MM.1S (cell line): Measurements from ENCODE around the gene USP49.

Experiments used
- DNase-seq: peaks from one replicate; pipeline ENCODE4 v3.0.0-alpha.2; 2015
- H2AFZ ChIP-seq: fragments of 300-600 bp; sonication (generic); 2 replicates; pipeline ENCODE4 v1.6.0; 2016; ENCODE audit warnings: antibody characterized with exemption, low read length
- H3F3A ChIP-seq: fragments of 300-600 bp; sonication (generic); 2 replicates; pipeline ENCODE4 v1.6.1; 2016; ENCODE audit warnings: mild to moderate bottlenecking, antibody characterized with exemption, low read length, moderate library complexity, mixed read lengths; ENCODE audit not compliant: insufficient read depth
- H3K27ac ChIP-seq: fragments of 300-600 bp; sonication (generic); 2 replicates; pipeline ENCODE4 v1.5.1; 2016; ENCODE audit warnings: mild to moderate bottlenecking, low read length
- H3K27me3 ChIP-seq: fragments of 300-600 bp; sonication (generic); replicated peaks from 2 replicates; pipeline ENCODE4 v1.6.0; 2016; ENCODE audit warnings: low read length; ENCODE audit not compliant: insufficient read depth
- H3K36me3 ChIP-seq: fragments of 300-600 bp; sonication (generic); replicated peaks from 2 replicates; pipeline ENCODE4 v1.6.1; 2016; ENCODE audit warnings: mild to moderate bottlenecking, low read length, mixed read lengths; ENCODE audit not compliant: insufficient read depth
- H3K4me1 ChIP-seq: fragments of 300-600 bp; sonication (generic); 2 replicates; pipeline ENCODE4 v1.6.1; 2016; ENCODE audit warnings: low read length, mixed read lengths
- H3K4me2 ChIP-seq: fragments of 300-600 bp; sonication (generic); 2 replicates; pipeline ENCODE4 v1.6.0; 2016; ENCODE audit warnings: low read depth, low read length
- H3K4me3 ChIP-seq: fragments of 300-600 bp; sonication (generic); 2 replicates; pipeline ENCODE4 v1.5.1; 2016; ENCODE audit warnings: low read length, mixed read lengths
- H3K79me2 ChIP-seq: fragments of 300-600 bp; sonication (generic); 2 replicates; pipeline ENCODE4 v1.6.1; 2016; ENCODE audit warnings: mixed run types, low read length, mixed read lengths
- H3K9ac ChIP-seq: fragments of 300-600 bp; sonication (generic); 2 replicates; pipeline ENCODE4 v1.6.1; 2016; ENCODE audit warnings: low read length, mixed read lengths
- H3K9me2 ChIP-seq: fragments of 300-600 bp; sonication (generic); replicated peaks from 2 replicates; pipeline ENCODE4 v1.6.1; 2016; ENCODE audit warnings: mild to moderate bottlenecking, low read length, mixed read lengths; ENCODE audit not compliant: insufficient read depth
- H3K9me3 ChIP-seq: fragments of 300-600 bp; sonication (generic); replicated peaks from 2 replicates; pipeline ENCODE4 v1.6.1; 2016; ENCODE audit warnings: mild to moderate bottlenecking, low read length, mixed read lengths; ENCODE audit not compliant: insufficient read depth
- H4K20me1 ChIP-seq: fragments of 300-600 bp; sonication (generic); 2 replicates; pipeline ENCODE4 v1.6.1; 2016; ENCODE audit warnings: mild to moderate bottlenecking, low read length, moderate library complexity, mixed read lengths; ENCODE audit not compliant: insufficient read depth
- CTCF ChIP-seq: fragments of 300-600 bp; sonication (generic); IDR thresholded peaks from 2 replicates; pipeline ENCODE4 v1.5.1; 2016; ENCODE audit warnings: antibody characterized with exemption, low read length, mixed read lengths
- EZH2 ChIP-seq: fragments of 300-600 bp; sonication (generic); optimal IDR thresholded peaks from 2 replicates; pipeline ENCODE3; 2017; ENCODE audit warnings: low read depth, mild to moderate bottlenecking, antibody characterized with exemption, low read length, mixed read lengths
- EZH2phosphoT487 ChIP-seq: fragments of 300-600 bp; sonication (generic); IDR thresholded peaks from 2 replicates; pipeline ENCODE4 v1.6.1; 2018; ENCODE audit warnings: antibody characterized with exemption, low read length

The USP49 gene

GRCh38 chr6:41942067-41942851 is 47.1 kb upstream of the USP49 start:
- H3K9ac ChIP-seq: peak overlapping the region; percentile 21; the same call in 1 of the 2 replicates
- no peaks in the 10 kb centered on the region for H4K20me1 ChIP-seq
- no peaks in the 10 kb centered on the region for H3F3A ChIP-seq
- peak overlapping the region; percentile 83 for H2AFZ ChIP-seq
- no peaks in the 10 kb centered on the region for H3K9me3 ChIP-seq
- H3K36me3 ChIP-seq: no peaks in the 10 kb centered on the region
- H3K27me3 ChIP-seq: no peaks in the 10 kb centered on the region
- H3K79me2 ChIP-seq: peaks cover 41% of the 10 kb centered on the region
- peak overlapping the region; percentile 0; the same call in 1 of the 2 replicates for H3K27ac ChIP-seq
- TF ChIP-seq CTCF: no peak
- no peak for TF ChIP-seq EZH2
- TF ChIP-seq EZH2phosphoT487: no peak
- no peak for DNase-seq
- peaks cover 15% of the 10 kb centered on the region for H3K4me1 ChIP-seq
- peak overlapping the region; percentile 78 for H3K4me2 ChIP-seq
- H3K4me3 ChIP-seq: peak overlapping the region; percentile 71
- no peaks in the 10 kb centered on the region for H3K9me2 ChIP-seq

- H3K79me2 ChIP-seq: peaks cover 41% of the 10 kb centered on the region
- H3F3A ChIP-seq: 0 out of 2 replicates have a peak, but pooled peaks cover 7% of the 10 kb centered on the region
- H4K20me1 ChIP-seq: no peaks in the 10 kb centered on the region
- peak within 1 kb of the TSS; percentile 93 for H2AFZ ChIP-seq
- H3K36me3 ChIP-seq: no peaks in the 10 kb centered on the region
- peak within 1 kb of the TSS; percentile 79 for H3K4me2 ChIP-seq
- H3K9me3 ChIP-seq: no peaks in the 10 kb centered on the region
- H3K4me1 ChIP-seq: peaks cover 18% of the 10 kb centered on the region
- peak within 1 kb of the TSS; percentile 99 for H3K4me3 ChIP-seq
- TF ChIP-seq CTCF (no peak), EZH2 (no peak), EZH2phosphoT487 (no peak)
- no peaks in the 10 kb centered on the region for H3K27me3 ChIP-seq
- peak within 1 kb of the TSS; percentile 27; the same call in 1 of the 2 replicates for H3K27ac ChIP-seq
- peak within 1 kb of the TSS; percentile 68 for H3K9ac ChIP-seq
- peak; percentile 92 for DNase-seq
- no peaks in the 10 kb centered on the region for H3K9me2 ChIP-seq
These were observed 46.3 kb upstream of the USP49 start, which contains the start of gene CCND3 for GRCh38 chr6:41941280-41942066. CCND3 (minus strand) TSS chr6:41941808; CDS start chr6:41941649, 159 bp downstream.

GRCh38 chr6:41940759-41941279 is 45.6 kb upstream of the USP49 start:
- Histone ChIP-seq H3K4me1 (peaks cover 24% of the 10 kb centered on the region), H3K27ac (peak overlapping the region; percentile 27; the same call in 1 of the 2 replicates), H3K36me3 (no peaks in the 10 kb centered on the region), H3K27me3 (no peaks in the 10 kb centered on the region), H3K79me2 (peaks cover 43% of the 10 kb centered on the region), H3K9me2 (no peaks in the 10 kb centered on the region), H3F3A (peaks cover 14% of the 10 kb centered on the region), H3K4me2 (peak overlapping the region; percentile 79), H2AFZ (peak overlapping the region; percentile 93), H3K9me3 (no peaks in the 10 kb centered on the region), H4K20me1 (no peaks in the 10 kb centered on the region), H3K4me3 (peak overlapping the region; percentile 99), H3K9ac (peak overlapping the region; percentile 68)
- TF ChIP-seq CTCF: no peak
- DNase-seq: no peak
